CD4-positive, CD25-positive, alpha-beta regulatory T cell (primary cell): Measurements from ENCODE around the gene CCDC91. TPM values are rescaled to one million over a fixed set of nuclear protein-coding genes. Genes with fewer than 3 reads are reported as not detected.

Experiments used
- ATAC-seq, 2 donors: fragments of 150-1000 bp; cut with Tn5 transposase; one replicate each; pipeline ENCODE4 v1.10.0; 2021; ENCODE audit warnings: low read depth in 2 of 2, moderate number of reproducible peaks in 2 of 2, moderate library complexity in 1 of 2
- DNase-seq, 3 donors: peaks; one replicate each; pipeline versions ENCODE4 v3.0.0 to v3.0.0-alpha.2; 2012 to 2022; ENCODE audit warnings: mixed read lengths in 1 of 3
- H3K27ac ChIP-seq: one replicate; pipeline ENCODE4 v1.7.0; 2013; ENCODE audit warnings: mild to moderate bottlenecking, low read length; ENCODE audit not compliant: insufficient read depth, poor library complexity, severe bottlenecking
- H3K27me3 ChIP-seq: one replicate; pipeline ENCODE4 v1.7.0; 2013; ENCODE audit warnings: low read length; ENCODE audit not compliant: control insufficient read depth, insufficient read depth
- H3K36me3 ChIP-seq: one replicate; pipeline ENCODE4 v1.7.0; 2013; ENCODE audit warnings: mild to moderate bottlenecking, low read length, moderate library complexity; ENCODE audit not compliant: control insufficient read depth, insufficient read depth
- H3K4me1 ChIP-seq: 2 replicates; pipeline ENCODE4 v1.7.0; 2013; ENCODE audit warnings: mild to moderate bottlenecking, low read length; ENCODE audit not compliant: insufficient read depth, control insufficient read depth, poor library complexity, severe bottlenecking
- H3K4me3 ChIP-seq: one replicate; pipeline ENCODE4 v1.7.0; 2013; ENCODE audit warnings: low read depth, mild to moderate bottlenecking, low read length, moderate library complexity
- H3K9me3 ChIP-seq, 2 experiments: 1 replicate in 1 of 2; 2 replicates in 1 of 2; pipeline ENCODE4 v1.7.0; 2013; ENCODE audit warnings: low read length in 2 of 2, mild to moderate bottlenecking in 1 of 2, moderate library complexity in 1 of 2; ENCODE audit not compliant: control insufficient read depth in 2 of 2
- H3K27ac Mint-ChIP-seq, 3 donors: one replicate each; pipeline ENCODE4 v1.8.0; 2020 to 2022; ENCODE audit warnings: mild to moderate bottlenecking in 3 of 3, mixed read lengths in 3 of 3, moderate library complexity in 2 of 3
- H3K27me3 Mint-ChIP-seq: one replicate; pipeline ENCODE4 v1.8.0; 2022; ENCODE audit warnings: mild to moderate bottlenecking, mixed read lengths
- H3K36me3 Mint-ChIP-seq: one replicate; pipeline ENCODE4 v1.8.0; 2020; ENCODE audit warnings: mixed read lengths
- H3K4me1 Mint-ChIP-seq, 4 donors: one replicate each; pipeline ENCODE4 v1.8.0; 2020 to 2022; ENCODE audit warnings: mixed read lengths in 4 of 4, mild to moderate bottlenecking in 1 of 4
- H3K4me3 Mint-ChIP-seq, 4 donors: one replicate each; pipeline ENCODE4 v1.8.0; 2020 to 2022; ENCODE audit warnings: mild to moderate bottlenecking in 4 of 4, mixed read lengths in 4 of 4, moderate library complexity in 3 of 4
- H3K9me3 Mint-ChIP-seq, 7 donors: one replicate each; pipeline ENCODE4 v1.8.0; 2020 to 2022; ENCODE audit warnings: mixed read lengths in 7 of 7, mild to moderate bottlenecking in 3 of 7, moderate library complexity in 2 of 7
- polyA plus RNA-seq, 4 donors: library from polyadenylated mRNA; unstranded; fragments of 300-500 nt; fragmentation: Illumina TruSeq; gene quantifications; one replicate each; pipeline ENCODE4 v1.2.3, GENCODE V29; 2021
- total RNA-seq: library from RNA; stranded (reverse); gene quantifications from one replicate; pipeline ENCODE4 v1.2.3, GENCODE V29; 2022

CCDC91 gene
- total and polyA plus RNA-seq, 5 donors from 2014 or later = 59.4 to 74.0 (median 66.2) TPM

DNA sequence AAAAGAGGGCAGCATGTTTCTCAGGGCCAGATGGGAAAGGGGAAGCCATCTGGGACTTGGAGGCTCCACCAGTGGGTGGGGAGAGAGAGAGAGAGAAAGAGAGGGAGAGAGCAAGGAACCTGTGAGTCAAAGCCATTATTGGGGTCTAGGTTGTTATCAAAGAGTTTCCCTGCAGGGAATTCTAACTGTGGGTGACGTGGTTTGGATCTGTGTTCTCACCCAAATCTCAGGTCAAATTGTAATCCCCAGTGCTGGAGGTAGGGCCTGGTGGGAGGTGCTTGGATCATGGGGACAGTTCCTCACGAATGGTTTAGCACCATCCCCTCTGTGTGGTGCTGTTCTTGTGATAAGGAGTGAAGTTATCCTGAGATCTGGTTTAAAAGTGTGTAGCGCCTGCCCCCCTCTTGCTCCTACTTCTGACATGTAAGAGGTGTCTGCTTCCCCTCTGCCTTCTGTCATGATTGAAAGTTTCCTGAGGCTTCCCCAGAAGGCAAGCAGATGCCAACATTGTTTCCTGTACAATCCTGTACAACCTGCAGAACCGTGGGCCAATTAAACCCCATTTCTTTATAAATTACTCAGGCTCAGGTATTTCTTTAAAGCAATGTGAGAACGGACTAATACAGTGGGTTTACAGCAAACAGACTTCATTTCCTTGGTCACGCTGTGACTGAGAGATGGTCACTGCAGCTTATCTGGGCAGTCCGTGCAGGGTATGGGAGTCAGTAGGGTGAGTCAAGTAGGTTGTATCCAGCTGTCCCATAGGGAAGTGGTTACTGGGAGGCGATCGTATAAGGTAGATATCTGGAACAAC is 52.4 kb downstream of the CCDC91 start:
- Mint-ChIP-seq H3K9me3 (peaks cover 0 to 3% (median 0%) of the 10 kb centered on the region in 7 donors), H3K4me1 (peaks cover 8 to 37% (median 31%) of the 10 kb centered on the region in 4 donors), H3K4me3 (no peak overlapping the region), H3K36me3 (peaks cover 4% of the 10 kb centered on the region), H3K27ac (peak overlapping the region in 1 of 3 donors; percentile 42), H3K27me3 (no peaks in the 10 kb centered on the region)
- Histone ChIP-seq H3K27me3 (no peaks in the 10 kb centered on the region), H3K36me3 (no peaks in the 10 kb centered on the region), H3K4me3 (no peak overlapping the region), H3K9me3 (no peaks in the 10 kb centered on the region), H3K4me1 (no peaks in the 10 kb centered on the region), H3K27ac (no peak overlapping the region)
- ATAC-seq = no peak
- no peak for DNase-seq

DNA sequence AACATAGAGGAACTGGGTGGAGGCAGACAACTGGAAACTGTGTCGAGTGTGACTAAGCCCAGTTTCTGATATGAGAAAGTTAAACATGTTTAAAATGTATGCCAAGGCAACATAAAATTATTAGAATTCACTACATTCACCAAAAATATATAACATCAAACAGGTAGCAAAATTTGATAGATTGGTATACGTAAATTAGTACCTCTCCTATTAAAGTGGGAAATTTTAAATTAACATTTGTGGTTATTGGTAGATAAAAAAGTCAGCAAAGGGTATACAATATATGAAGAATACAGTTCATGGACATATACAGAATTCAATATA is 53.0 kb downstream of the CCDC91 start:
- H3K9me3 Mint-ChIP-seq = peaks cover 0 to 3% (median 0%) of the 10 kb centered on the region in 7 donors
- Histone ChIP-seq H3K27me3 (no peaks in the 10 kb centered on the region), H3K9me3 (no peaks in the 10 kb centered on the region), H3K4me1 (peaks cover 2% of the 10 kb centered on the region), H3K4me3 (no peak overlapping the region), H3K36me3 (no peaks in the 10 kb centered on the region), H3K27ac (no peak overlapping the region)
- peaks cover 10 to 41% (median 35%) of the 10 kb centered on the region in 4 donors for H3K4me1 Mint-ChIP-seq
- no peak overlapping the region for H3K4me3 Mint-ChIP-seq
- H3K27ac Mint-ChIP-seq = no peak overlapping the region
- peaks cover 4% of the 10 kb centered on the region for H3K36me3 Mint-ChIP-seq
- DNase-seq = no peak
- H3K27me3 Mint-ChIP-seq = no peaks in the 10 kb centered on the region
- ATAC-seq = no peak

DNA sequence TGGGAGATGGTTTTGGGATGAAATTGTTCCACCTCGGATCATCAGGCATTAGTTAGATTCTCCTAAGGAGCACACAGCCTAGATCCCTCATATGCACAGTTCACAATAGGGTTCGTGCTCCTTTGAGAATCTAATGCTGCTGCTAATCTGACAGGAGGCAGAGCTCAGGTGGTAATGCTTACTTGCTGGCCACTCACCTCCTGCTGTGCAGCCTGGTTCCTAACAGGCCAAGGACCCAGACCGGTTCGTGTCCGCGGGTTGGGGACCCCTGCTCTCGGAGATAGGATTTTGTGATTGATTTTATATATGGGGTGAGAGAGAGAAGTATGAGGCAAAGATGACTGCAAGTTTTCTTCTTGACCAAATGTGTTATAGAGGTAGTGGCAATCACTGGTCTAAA is 57.5 kb downstream of the CCDC91 start:
- peak overlapping the region; percentile 59 to 87 (median 77) for H3K27ac Mint-ChIP-seq
- peaks cover 0 to 3% (median 0%) of the 10 kb centered on the region in 7 donors for H3K9me3 Mint-ChIP-seq
- peaks cover 55 to 77% (median 70%) of the 10 kb centered on the region in 4 donors for H3K4me1 Mint-ChIP-seq
- Histone ChIP-seq H3K27ac (peak overlapping the region; percentile 54), H3K4me1 (peaks cover 33% of the 10 kb centered on the region), H3K27me3 (no peaks in the 10 kb centered on the region), H3K36me3 (no peaks in the 10 kb centered on the region), H3K4me3 (no peak overlapping the region), H3K9me3 (no peaks in the 10 kb centered on the region)
- ATAC-seq (no peak), DNase-seq (no peak)
- H3K36me3 Mint-ChIP-seq = no peaks in the 10 kb centered on the region
- peak overlapping the region in 2 of 4 donors; percentile 2 to 71 for H3K4me3 Mint-ChIP-seq
- H3K27me3 Mint-ChIP-seq = no peaks in the 10 kb centered on the region

DNA sequence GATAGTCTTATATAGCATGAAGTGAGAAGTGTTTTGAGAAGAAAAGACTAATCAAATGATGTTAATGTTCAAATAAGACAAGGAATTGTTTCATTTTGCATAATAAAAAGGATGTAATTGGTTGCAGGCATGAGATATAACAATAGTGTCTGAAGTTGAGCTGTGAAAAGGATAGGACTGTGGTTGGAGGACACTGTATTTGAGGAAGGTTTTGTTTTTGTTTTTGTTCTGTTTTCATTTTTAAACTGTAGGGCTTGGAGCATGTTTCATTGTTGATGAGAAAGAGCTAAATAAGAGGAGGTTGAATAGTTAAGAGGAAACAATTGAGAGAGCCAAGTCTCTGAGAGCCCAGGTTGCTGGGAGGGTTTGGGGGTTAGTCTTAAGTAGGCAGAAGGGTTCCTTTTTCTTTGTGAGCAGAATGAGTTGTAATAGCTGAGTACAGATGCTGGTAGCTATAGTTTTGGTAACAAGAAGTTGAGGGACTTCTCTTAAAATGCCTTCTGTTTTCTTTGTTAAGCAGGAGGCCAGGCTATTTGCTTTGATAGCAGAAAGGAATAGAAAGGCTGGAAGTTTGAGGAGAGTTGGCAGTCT is 58.4 kb downstream of the CCDC91 start:
- peaks cover 35% of the 10 kb centered on the region for H3K4me1 ChIP-seq
- H3K4me3 ChIP-seq = peak overlapping the region; percentile 34
- no peaks in the 10 kb centered on the region for H3K36me3 ChIP-seq
- no peaks in the 10 kb centered on the region for H3K27me3 ChIP-seq
- ATAC-seq (no peak), DNase-seq (no peak)
- peaks cover 63 to 86% (median 75%) of the 10 kb centered on the region in 4 donors for H3K4me1 Mint-ChIP-seq
- H3K36me3 Mint-ChIP-seq = no peaks in the 10 kb centered on the region
- peak overlapping the region; percentile 59 to 87 (median 77) for H3K27ac Mint-ChIP-seq
- H3K9me3 Mint-ChIP-seq = peaks cover 0 to 3% (median 0%) of the 10 kb centered on the region in 7 donors
- H3K27ac ChIP-seq = peak overlapping the region; percentile 54
- H3K4me3 Mint-ChIP-seq = peak overlapping the region; percentile 2 to 71 (median 26)
- H3K27me3 Mint-ChIP-seq = no peaks in the 10 kb centered on the region
- no peaks in the 10 kb centered on the region for H3K9me3 ChIP-seq

GRCh38 chr12:28253161-28253641 is 62.9 kb downstream of the CCDC91 start:
- Histone ChIP-seq H3K27ac (peak overlapping the region; percentile 68), H3K4me3 (peak overlapping the region; percentile 77), H3K27me3 (no peaks in the 10 kb centered on the region), H3K9me3 (no peaks in the 10 kb centered on the region), H3K4me1 (peaks cover 39% of the 10 kb centered on the region), H3K36me3 (no peaks in the 10 kb centered on the region)
- DNase-seq (peak in 2 of 3 donors; percentile 37 to 81), ATAC-seq (peak; percentile 86 to 92)
- H3K4me1 Mint-ChIP-seq = peaks cover 56 to 69% (median 61%) of the 10 kb centered on the region in 4 donors
- peaks cover 5% of the 10 kb centered on the region for H3K36me3 Mint-ChIP-seq
- H3K9me3 Mint-ChIP-seq = no peaks in the 10 kb centered on the region
- peak overlapping the region; percentile 65 to 95 (median 68) for H3K27ac Mint-ChIP-seq
- H3K27me3 Mint-ChIP-seq = no peaks in the 10 kb centered on the region
- peak overlapping the region; percentile 74 to 89 (median 82) for H3K4me3 Mint-ChIP-seq

- ATAC-seq (no peak), DNase-seq (no peak)
- Mint-ChIP-seq H3K4me3 (no peak overlapping the region), H3K4me1 (peaks cover 20 to 34% (median 30%) of the 10 kb centered on the region in 4 donors), H3K9me3 (no peaks in the 10 kb centered on the region), H3K27ac (no peak overlapping the region), H3K36me3 (peaks cover 34% of the 10 kb centered on the region), H3K27me3 (no peaks in the 10 kb centered on the region)
- Histone ChIP-seq H3K36me3 (peaks cover 20% of the 10 kb centered on the region), H3K4me3 (no peak overlapping the region), H3K9me3 (no peaks in the 10 kb centered on the region), H3K4me1 (peaks cover 10% of the 10 kb centered on the region), H3K27me3 (no peaks in the 10 kb centered on the region), H3K27ac (no peak overlapping the region)
Observed at GRCh38 chr12:28257411-28257810, 67.2 kb downstream of the CCDC91 start.

- peaks cover 35% of the 10 kb centered on the region for H3K36me3 Mint-ChIP-seq
- H3K4me1 Mint-ChIP-seq = peaks cover 12 to 25% (median 14%) of the 10 kb centered on the region in 4 donors
- peaks cover 3% of the 10 kb centered on the region for H3K4me1 ChIP-seq
- no peaks in the 10 kb centered on the region for H3K9me3 Mint-ChIP-seq
- H3K4me3 Mint-ChIP-seq = no peak overlapping the region
- H3K27ac Mint-ChIP-seq = no peak overlapping the region
- H3K27me3 Mint-ChIP-seq = no peaks in the 10 kb centered on the region
- peaks cover 23% of the 10 kb centered on the region for H3K36me3 ChIP-seq
- no peak for DNase-seq
- ATAC-seq = no peak
- no peak overlapping the region for H3K27ac ChIP-seq
- no peaks in the 10 kb centered on the region for H3K9me3 ChIP-seq
- no peak overlapping the region for H3K4me3 ChIP-seq
- no peaks in the 10 kb centered on the region for H3K27me3 ChIP-seq
Observed at GRCh38 chr12:28258998-28259397, 68.7 kb downstream of the CCDC91 start.
